ENCODE measurements around the gene KCNH5. TPM values are rescaled to one million over a fixed set of nuclear protein-coding genes. Genes with fewer than 3 reads are reported as not detected.

Gene KCNH5
- polyA plus RNA-seq, 1 of the 3 experiments (the other 2 are of a cell fraction), result not detected

GRCh38 chr14:63030113-63030512 lies 15.1 kb downstream of the KCNH5 start:
- no peaks in the 10 kb centered on the region for H3F3A ChIP-seq (replicated peaks; ENCODE audit: insufficient read depth)
- no peak overlapping the region for H3K9ac ChIP-seq
- H3K4me3 ChIP-seq (ENCODE audit: low read depth in 2 of 2, low read length in 1 of 2), result no peak overlapping the region
- H3K79me2 ChIP-seq (ENCODE audit: insufficient read depth), result no peaks in the 10 kb centered on the region
- no peaks in the 10 kb centered on the region for H3K9me3 ChIP-seq
- H3K27me3 ChIP-seq (ENCODE audit: insufficient read depth), result no peaks in the 10 kb centered on the region
- DNase-seq, result no peak
- TF ChIP-seq MXI1 (IDR thresholded peaks at IDR 0.05; ENCODE audit: low read depth, low read length), result no peak
- TF ChIP-seq FOSL2 (IDR thresholded peaks at IDR 0.05; ENCODE audit: borderline replicate concordance, low read depth), result no peak
- TF ChIP-seq GABPA (IDR thresholded peaks at IDR 0.05; ENCODE audit: low read depth), result no peak
- TF ChIP-seq, protein P1, sequence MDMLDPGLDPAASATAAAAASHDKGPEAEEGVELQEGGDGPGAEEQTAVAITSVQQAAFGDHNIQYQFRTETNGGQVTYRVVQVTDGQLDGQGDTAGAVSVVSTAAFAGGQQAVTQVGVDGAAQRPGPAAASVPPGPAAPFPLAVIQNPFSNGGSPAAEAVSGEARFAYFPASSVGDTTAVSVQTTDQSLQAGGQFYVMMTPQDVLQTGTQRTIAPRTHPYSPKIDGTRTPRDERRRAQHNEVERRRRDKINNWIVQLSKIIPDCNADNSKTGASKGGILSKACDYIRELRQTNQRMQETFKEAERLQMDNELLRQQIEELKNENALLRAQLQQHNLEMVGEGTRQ (IDR thresholded peaks at IDR 0.05; ENCODE audit: borderline replicate concordance, low read depth, low read length), result no peak
- no peak for TF ChIP-seq TCF12 (IDR thresholded peaks at IDR 0.05)
- TF ChIP-seq USF1 (IDR thresholded peaks at IDR 0.05; ENCODE audit: borderline replicate concordance, low read depth), result no peak
- TF ChIP-seq TEAD4 (IDR thresholded peaks at IDR 0.05; ENCODE audit: borderline replicate concordance, insufficient read depth), result no peak
- TF ChIP-seq CTCF (IDR thresholded peaks at IDR 0.05), result no peak
- H2AFZ ChIP-seq (ENCODE audit: low read depth), result no peak overlapping the region
- H3K36me3 ChIP-seq (replicated peaks in 1 of 2; ENCODE audit: control insufficient read depth in 1 of 2, insufficient read depth in 2 of 2, low read length in 1 of 2), result no peaks in the 10 kb centered on the region
- ChIA-PET POLR2A (no interaction called here), CTCF (interaction anchor here (1.0 kb wide), 1 partner anchor 15 kb away, joined by 3 read pairs; the partner anchor contains the start of gene KCNH5)
- no peaks in the 10 kb centered on the region for H3K4me1 ChIP-seq (ENCODE audit: control insufficient read depth in 1 of 2, insufficient read depth in 2 of 2, low read depth in 1 of 2, low read length in 1 of 2)
- no peak overlapping the region for H3K27ac ChIP-seq (ENCODE audit: low read depth in 2 of 2, low read length in 1 of 2)
- H3K4me2 ChIP-seq, result no peak overlapping the region
- no peaks in the 10 kb centered on the region for H4K20me1 ChIP-seq (ENCODE audit: insufficient read depth)
- H3K9me2 ChIP-seq, result no peaks in the 10 kb centered on the region
- 0% methylated on average over 1 of the region's 1 CpG for WGBS (ENCODE audit: low lambda C conversion rate)

DNA sequence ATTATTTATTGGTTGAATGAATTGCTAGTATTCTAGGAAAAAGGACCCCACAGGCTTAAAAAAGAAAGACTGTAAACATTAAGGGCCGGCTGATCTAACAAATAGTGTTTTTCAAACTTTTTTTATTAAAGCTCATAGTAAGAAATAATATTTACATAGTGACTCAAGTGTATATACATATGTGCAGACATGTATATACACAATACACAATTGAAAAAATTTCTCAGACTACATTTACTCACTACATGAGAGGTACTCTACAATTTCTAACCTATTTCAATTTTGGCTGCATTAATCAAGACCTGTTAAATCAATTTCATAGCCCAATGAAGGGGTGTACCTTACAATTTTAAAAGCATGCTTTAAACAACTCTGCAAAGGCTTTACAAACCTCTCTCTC lies 17.5 kb downstream of the KCNH5 start:
- Histone ChIP-seq H3K79me2 (ENCODE audit: insufficient read depth) (no peaks in the 10 kb centered on the region), H3K9ac (no peak overlapping the region), H3K4me3 (ENCODE audit: low read depth in 2 of 2, low read length in 1 of 2) (no peak overlapping the region), H3K36me3 (replicated peaks in 1 of 2; ENCODE audit: control insufficient read depth in 1 of 2, insufficient read depth in 2 of 2, low read length in 1 of 2) (no peaks in the 10 kb centered on the region), H3K27me3 (ENCODE audit: insufficient read depth) (no peaks in the 10 kb centered on the region), H3K9me3 (no peaks in the 10 kb centered on the region), H4K20me1 (ENCODE audit: insufficient read depth) (no peaks in the 10 kb centered on the region), H3K4me2 (no peak overlapping the region), H3K9me2 (no peaks in the 10 kb centered on the region), H3F3A (replicated peaks; ENCODE audit: insufficient read depth) (no peaks in the 10 kb centered on the region), H2AFZ (ENCODE audit: low read depth) (no peak overlapping the region), H3K27ac (ENCODE audit: low read depth in 2 of 2, low read length in 1 of 2) (no peak overlapping the region), H3K4me1 (ENCODE audit: control insufficient read depth in 1 of 2, insufficient read depth in 2 of 2, low read depth in 1 of 2, low read length in 1 of 2) (no peaks in the 10 kb centered on the region)
- CTCF ChIA-PET, result no interaction called here
- DNase-seq, result no peak
- TF ChIP-seq, protein P1 (IDR thresholded peaks at IDR 0.05; ENCODE audit: borderline replicate concordance, low read depth, low read length), result no peak
- TF ChIP-seq IRF3 (IDR thresholded peaks at IDR 0.05; ENCODE audit: low read depth, low read length), result no peak
- WGBS (ENCODE audit: low lambda C conversion rate), result 21% methylated on average over 1 of the region's 1 CpG
- POLR2A ChIA-PET, result no interaction called here

Measured in SK-N-SH (cell line).